ENCODE measurements around the gene PIK3CD. TPM values are rescaled to one million over a fixed set of nuclear protein-coding genes. Genes with fewer than 3 reads are reported as not detected.

The PIK3CD gene
- total and polyA plus RNA-seq, 2 of the 8 experiments (the other 6 are each of a cell fraction or from before 2014, with no cell fraction given), result 20.6 to 24.1 TPM

- DNase-seq (ENCODE audit: low read depth in 1 of 2, low spot score in 2 of 2), result no peak
- TF ChIP-seq, protein P1, sequence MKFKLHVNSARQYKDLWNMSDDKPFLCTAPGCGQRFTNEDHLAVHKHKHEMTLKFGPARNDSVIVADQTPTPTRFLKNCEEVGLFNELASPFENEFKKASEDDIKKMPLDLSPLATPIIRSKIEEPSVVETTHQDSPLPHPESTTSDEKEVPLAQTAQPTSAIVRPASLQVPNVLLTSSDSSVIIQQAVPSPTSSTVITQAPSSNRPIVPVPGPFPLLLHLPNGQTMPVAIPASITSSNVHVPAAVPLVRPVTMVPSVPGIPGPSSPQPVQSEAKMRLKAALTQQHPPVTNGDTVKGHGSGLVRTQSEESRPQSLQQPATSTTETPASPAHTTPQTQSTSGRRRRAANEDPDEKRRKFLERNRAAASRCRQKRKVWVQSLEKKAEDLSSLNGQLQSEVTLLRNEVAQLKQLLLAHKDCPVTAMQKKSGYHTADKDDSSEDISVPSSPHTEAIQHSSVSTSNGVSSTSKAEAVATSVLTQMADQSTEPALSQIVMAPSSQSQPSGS (IDR thresholded peaks at IDR 0.05; ENCODE audit: low read length), result no peak
- TF ChIP-seq HDAC2 (IDR thresholded peaks at IDR 0.05; ENCODE audit: borderline replicate concordance in 1 of 2, low read depth in 2 of 2, low read length in 2 of 2), result no peak
- no peak for TF ChIP-seq KDM4A (IDR thresholded peaks at IDR 0.05; ENCODE audit: low read depth, low read length, severe bottlenecking)
- TF ChIP-seq SRF (IDR thresholded peaks at IDR 0.05; ENCODE audit: low read depth, low read length), result no peak
- TF ChIP-seq HDAC6 (IDR thresholded peaks at IDR 0.05; ENCODE audit: low read depth, low read length), result no peak
- no peak for TF ChIP-seq CBX8 (IDR thresholded peaks at IDR 0.05; ENCODE audit: borderline replicate concordance, low read depth, low read length)
- no peak for TF ChIP-seq SP2 (IDR thresholded peaks at IDR 0.05; ENCODE audit: low read length)
- no peak for TF ChIP-seq ATF3 (IDR thresholded peaks at IDR 0.05; ENCODE audit: insufficient read depth, low read depth, low read length)
- TF ChIP-seq SIRT6 (IDR thresholded peaks at IDR 0.05; ENCODE audit: low read length), result no peak
- no peak for TF ChIP-seq CEBPB (IDR thresholded peaks at IDR 0.05; ENCODE audit: low read depth, low read length)
- TF ChIP-seq FOSL1 (IDR thresholded peaks at IDR 0.05; ENCODE audit: insufficient read depth, low read depth, low read length), result no peak
Measured at GRCh38 chr1:9759939-9760338, 108.4 kb downstream of the PIK3CD start.

More at GRCh38 chr1:9759939-9760338, 108.4 kb downstream of the PIK3CD start:
- no peak overlapping the region for H3K9ac ChIP-seq (replicated peaks in 1 of 4; ENCODE audit: extremely low read depth in 1 of 4, low read depth in 3 of 4, low read length in 3 of 4)
- peaks cover 10 to 14% (median 13%) of the 10 kb centered on the region in 4 experiments for H3K4me1 ChIP-seq (replicated peaks in 1 of 4; ENCODE audit: control insufficient read depth in 3 of 4, insufficient read depth in 4 of 4, low read length in 3 of 4)
- H3K56ac ChIP-seq (replicated peaks; ENCODE audit: insufficient read length, low read depth, low read length), result no peak overlapping the region
- H2BK15ac ChIP-seq (ENCODE audit: low read length), result peak overlapping the region; percentile 33; the same call in 1 of the 2 replicates
- H3K14ac ChIP-seq (ENCODE audit: insufficient read length), result no peak overlapping the region
- CTCF ChIA-PET (ENCODE audit: partially characterized antibody), result interaction anchor here (1.2 to 3.6 kb wide), 4 partner anchors 9 to 145 kb away, joined by 4 to 18 read pairs (median 6); no protein-coding TSS in a partner anchor
- H4K5ac ChIP-seq (ENCODE audit: insufficient read length, low read depth, low read length), result peak overlapping the region; percentile 9
- no peak overlapping the region for H3K4me3 ChIP-seq (ENCODE audit: extremely low read depth in 1 of 4, insufficient read depth in 2 of 4, low read depth in 3 of 4, low read length in 4 of 4)
- H3K23ac ChIP-seq (ENCODE audit: insufficient read length), result no peak overlapping the region
- no peak overlapping the region for H4K8ac ChIP-seq (ENCODE audit: extremely low read depth, insufficient read depth, low read length)
- POLR2A ChIA-PET (ENCODE audit: partially characterized antibody), result interaction anchor here (1.3 to 1.8 kb wide), 3 partner anchors 33 to 170 kb away, joined by 3 to 4 read pairs (median 3); no protein-coding TSS in a partner anchor
- no peaks in the 10 kb centered on the region; a peak in 3 of 8 replicates for H3K36me3 ChIP-seq (ENCODE audit: control insufficient read depth in 2 of 4, insufficient read depth in 4 of 4, low read length in 3 of 4)
- H3K9me3 ChIP-seq (ENCODE audit: insufficient read depth in 2 of 2, low read depth in 1 of 2, low read length in 1 of 2), result no peaks in the 10 kb centered on the region
- peaks cover 11% of the 10 kb centered on the region for H3K79me1 ChIP-seq (ENCODE audit: low read depth, low read length)
- no peak for FAIRE-seq
- no peak overlapping the region for H2BK5ac ChIP-seq (ENCODE audit: low read depth, low read length)
- 0 out of 2 replicates have a peak overlapping the region, but pooled peaks have one; percentile 88 for H3K18ac ChIP-seq (ENCODE audit: extremely low read depth, low read length)
- H2BK20ac ChIP-seq (ENCODE audit: low read length), result no peak overlapping the region
- peaks cover 0 to 5% of the 10 kb centered on the region in 2 experiments for H4K20me1 ChIP-seq (replicated peaks in 1 of 2; ENCODE audit: control insufficient read depth in 1 of 2, insufficient read depth in 2 of 2, low read length in 2 of 2)
- peaks cover 3 to 40% of the 10 kb centered on the region in 2 experiments; a peak in 2 of 4 replicates for H3K79me2 ChIP-seq (ENCODE audit: control insufficient read depth in 1 of 2, insufficient read depth in 2 of 2, low read length in 2 of 2)
- no peak overlapping the region for H2AFZ ChIP-seq (ENCODE audit: low read length)
- H2BK12ac ChIP-seq (ENCODE audit: low read depth, low read length), result no peak overlapping the region; the same call in 1 of the 2 replicates
- H2AK5ac ChIP-seq (ENCODE audit: low read depth, low read length), result no peak overlapping the region
- peak overlapping the region in 1 of 2 experiments; percentile 80; a peak in 2 of 4 replicates for H3K4me2 ChIP-seq (ENCODE audit: insufficient read depth in 1 of 2, low read depth in 2 of 2, low read length in 2 of 2)
- H2BK120ac ChIP-seq (replicated peaks; ENCODE audit: low read depth, low read length), result no peak overlapping the region
- H3K27me3 ChIP-seq (replicated peaks in 1 of 4; ENCODE audit: control insufficient read depth in 3 of 4, extremely low read depth in 1 of 4, insufficient read depth in 3 of 4, low read length in 3 of 4), result no peaks in the 10 kb centered on the region; a peak in 1 of 7 replicates
- H4K91ac ChIP-seq (replicated peaks; ENCODE audit: insufficient read length, low read length), result no peak overlapping the region
- 88% methylated on average over 2 of the region's 2 CpGs; no CpG with 5 or more reads in 1 of the 2 experiments for WGBS, 2 experiments (ENCODE audit: extremely low coverage in 1 of 2, insufficient coverage in 1 of 2, insufficient read length in 1 of 2, insufficient replicate concordance in 2 of 2, low coverage in 1 of 2, low lambda C conversion rate in 2 of 2, missing lambda C conversion rate in 1 of 2)
- H3K4ac ChIP-seq (replicated peaks; ENCODE audit: insufficient read length, low read depth, low read length), result no peak overlapping the region
- no peaks in the 10 kb centered on the region for H3K23me2 ChIP-seq (ENCODE audit: low read depth, low read length)
- no peak overlapping the region for H3K27ac ChIP-seq (ENCODE audit: low read depth, low read length)

All from H1 (cell line).